ENCODE data around the gene TMEM151B.
"Not testable (repeated sequence)": the region's sequence is repeated elsewhere in the genome, so short reads cannot be mapped to it uniquely, and the experiment has no call there.

Gene TMEM151B

GRCh38 chr6:44304282-44305199 lies 34.3 kb downstream of the TMEM151B start:
- DNase-seq (ENCODE audit: low spot score) = peak; percentile 85

- no peak for DNase-seq (ENCODE audit: low spot score)
Observed at GRCh38 chr6:44305200-44305725, 35.0 kb downstream of the TMEM151B start.

- DNase-seq (ENCODE audit: low spot score) = no peak
Observed at GRCh38 chr6:44306710-44307109, 36.5 kb downstream of the TMEM151B start.

- no peak for DNase-seq (ENCODE audit: low spot score)
Observed at GRCh38 chr6:44307217-44307616, 37.0 kb downstream of the TMEM151B start.

- DNase-seq (ENCODE audit: low spot score) = no peak
Observed at GRCh38 chr6:44309092-44309491, 38.8 kb downstream of the TMEM151B start.

- DNase-seq (ENCODE audit: low spot score) = no peak
Observed at GRCh38 chr6:44309631-44310030, 39.4 kb downstream of the TMEM151B start.

- DNase-seq (ENCODE audit: low spot score) = no peak
Observed at GRCh38 chr6:44310241-44310640, 40.0 kb downstream of the TMEM151B start.

- DNase-seq (ENCODE audit: low spot score) = no peak
Observed at GRCh38 chr6:44311304-44311703, 41.1 kb downstream of the TMEM151B start.

GRCh38 chr6:44311767-44312166 lies 41.5 kb downstream of the TMEM151B start:
- no peak for DNase-seq (ENCODE audit: low spot score)

GRCh38 chr6:44312901-44313788 lies 42.9 kb downstream of the TMEM151B start, which contains the start of gene AARS2:
Gene AARS2, minus strand, starts transcription at chr6:44313347. Its CDS starts 24 bp downstream, at chr6:44313323.
- DNase-seq (ENCODE audit: low spot score) = peak; percentile 93

- not testable (repeated sequence) for DNase-seq (ENCODE audit: low spot score)
Observed at GRCh38 chr6:44314657-44315056, 44.4 kb downstream of the TMEM151B start.

- DNase-seq (ENCODE audit: low spot score) = no peak
Observed at GRCh38 chr6:44315516-44315915, 45.3 kb downstream of the TMEM151B start.

- DNase-seq (ENCODE audit: low spot score) = no peak
Observed at GRCh38 chr6:44315951-44316350, 45.7 kb downstream of the TMEM151B start.

- DNase-seq (ENCODE audit: low spot score) = no peak
Observed at GRCh38 chr6:44316481-44316880, 46.2 kb downstream of the TMEM151B start.

GRCh38 chr6:44317136-44317631 lies 46.9 kb downstream of the TMEM151B start:
- DNase-seq (ENCODE audit: low spot score) = not testable (repeated sequence)

- DNase-seq (ENCODE audit: low spot score) = no peak
Observed at GRCh38 chr6:44321210-44321609, 51.0 kb downstream of the TMEM151B start.

- no peak for DNase-seq (ENCODE audit: low spot score)
Observed at GRCh38 chr6:44327096-44327495, 56.8 kb downstream of the TMEM151B start.

- DNase-seq (ENCODE audit: low spot score) = no peak
Observed at GRCh38 chr6:44327760-44328159, 57.5 kb downstream of the TMEM151B start.

- not testable (repeated sequence) for DNase-seq (ENCODE audit: low spot score)
Observed at GRCh38 chr6:44328203-44328602, 58.0 kb downstream of the TMEM151B start.

GRCh38 chr6:44329858-44330257 lies 59.6 kb downstream of the TMEM151B start:
- DNase-seq (ENCODE audit: low spot score) = no peak

GRCh38 chr6:44332585-44332984 lies 62.3 kb downstream of the TMEM151B start:
- DNase-seq (ENCODE audit: low spot score) = no peak

- no peak for DNase-seq (ENCODE audit: low spot score)
Observed at GRCh38 chr6:44333273-44333919, 63.1 kb downstream of the TMEM151B start.

All from iPS-NIHi11 (cell line).